Epithelial cell of prostate (primary cell): Measurements from ENCODE around the gene TOMM40L.

Source experiments
- DNase-seq: peaks from one replicate; pipeline ENCODE4 v3.0.0-alpha.2; 2011; ENCODE audit warnings: low read depth, low spot score
- H3K27ac ChIP-seq: fragments of 450-650 bp; 2 replicates; pipeline ENCODE4 v1.5.1; 2017; ENCODE audit warnings: mild to moderate bottlenecking

The TOMM40L gene

GRCh38 chr1:161196521-161197451 is 29.1 kb upstream of the TOMM40L start:
- H3K27ac ChIP-seq: no peak overlapping the region
- DNase-seq: no peak

DNA sequence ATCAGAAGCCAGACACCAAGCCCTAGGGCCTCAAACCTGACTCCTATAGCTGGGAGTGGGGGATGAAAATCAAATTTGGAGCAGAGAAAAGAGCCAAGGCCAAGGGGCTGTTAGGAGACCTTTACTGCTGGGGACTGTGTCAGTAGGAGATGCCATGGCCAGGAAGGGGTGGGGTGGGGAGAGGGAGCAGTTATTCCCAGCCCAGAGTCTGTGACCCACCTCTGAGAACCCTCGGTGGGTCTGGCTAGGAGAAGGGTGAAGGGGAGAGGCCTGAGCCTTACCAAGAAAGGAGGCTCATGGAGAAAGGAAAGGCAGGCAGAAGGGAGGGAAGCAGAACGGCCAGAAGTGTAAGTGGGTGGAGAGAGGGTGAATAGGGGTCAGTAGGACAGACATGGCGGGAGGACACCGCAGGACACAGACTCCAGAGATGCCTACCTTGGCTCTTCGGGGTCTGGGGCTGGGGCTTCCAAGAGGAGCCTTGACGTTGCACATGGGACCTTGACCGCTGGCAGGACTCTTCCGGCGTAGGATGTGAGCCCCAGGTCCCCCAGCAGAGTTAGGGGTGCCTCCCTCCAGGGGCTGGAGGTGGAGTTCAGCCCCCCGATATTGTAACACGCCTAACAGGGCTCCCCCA is 28.2 kb upstream of the TOMM40L start:
- no peak for DNase-seq
- H3K27ac ChIP-seq: no peak overlapping the region

DNA sequence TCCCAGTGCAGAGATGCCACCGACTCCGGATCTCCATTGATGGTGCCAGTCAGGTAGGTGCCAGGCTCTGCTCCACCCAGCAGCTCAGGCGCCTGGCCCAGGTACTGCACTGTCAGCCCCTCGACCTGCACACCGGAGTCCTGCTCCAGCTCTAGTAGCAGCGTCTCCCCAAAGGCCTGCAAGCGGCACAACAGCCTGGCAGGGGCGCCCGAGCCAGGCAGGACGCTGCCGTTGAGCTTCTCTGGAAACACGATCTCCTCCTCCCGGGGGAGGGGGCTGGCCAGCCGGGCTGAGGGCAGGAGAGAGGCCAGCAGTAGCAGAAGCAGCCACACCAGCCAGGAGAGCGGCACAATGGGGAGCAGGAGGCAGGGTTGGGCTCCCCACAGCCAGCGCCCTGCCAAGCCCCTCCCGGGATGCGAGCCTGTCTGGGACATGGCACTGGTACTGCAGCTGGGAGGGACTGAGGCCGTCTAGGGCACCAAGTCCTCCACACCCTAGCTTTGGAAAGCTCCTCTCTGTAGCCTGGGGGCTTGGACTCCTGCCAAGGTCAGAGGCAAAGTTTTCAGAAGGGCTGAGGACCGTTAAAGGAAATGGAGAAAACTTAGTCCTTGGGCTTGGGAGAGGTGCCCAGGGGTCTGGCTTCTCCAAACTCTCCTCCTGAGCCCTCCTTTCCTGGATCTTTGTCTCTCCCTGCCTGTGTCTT is 27.5 kb upstream of the TOMM40L start:
- DNase-seq: no peak
- no peak overlapping the region for H3K27ac ChIP-seq

DNA sequence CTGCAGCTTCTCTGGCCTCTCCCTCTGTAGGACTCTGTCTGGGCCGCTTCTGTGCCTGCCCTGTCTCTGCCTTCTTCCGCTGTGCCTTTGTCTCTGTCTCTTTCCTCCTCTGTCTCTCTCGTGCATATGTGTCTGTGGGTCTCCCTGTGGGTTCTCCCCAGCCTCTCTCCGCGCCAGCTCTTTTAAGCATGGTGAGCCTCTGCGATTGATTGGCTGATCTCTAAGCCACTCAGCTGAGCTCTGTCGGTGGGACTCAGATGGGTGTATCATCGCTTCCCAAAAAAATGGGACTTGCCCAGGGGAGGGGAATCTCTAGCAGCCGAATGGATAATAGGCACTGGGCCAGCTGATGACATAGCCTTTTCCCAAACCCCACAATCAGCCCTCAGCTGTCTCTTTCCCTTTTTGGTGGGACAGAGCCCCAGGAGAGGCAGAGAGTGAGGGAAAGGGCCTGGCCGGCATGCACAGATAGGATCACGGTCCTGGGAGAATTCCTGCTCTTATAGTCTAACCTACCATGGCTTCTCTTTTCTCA is 26.9 kb upstream of the TOMM40L start, which contains the start of gene ADAMTS4:
TSS of gene ADAMTS4 (minus strand) at position 158 of the 535 bp plus-strand sequence. CDS start 427 bp downstream, outside the sequence.
- no peak within 1 kb of the TSS for H3K27ac ChIP-seq
- no peak for DNase-seq

DNA sequence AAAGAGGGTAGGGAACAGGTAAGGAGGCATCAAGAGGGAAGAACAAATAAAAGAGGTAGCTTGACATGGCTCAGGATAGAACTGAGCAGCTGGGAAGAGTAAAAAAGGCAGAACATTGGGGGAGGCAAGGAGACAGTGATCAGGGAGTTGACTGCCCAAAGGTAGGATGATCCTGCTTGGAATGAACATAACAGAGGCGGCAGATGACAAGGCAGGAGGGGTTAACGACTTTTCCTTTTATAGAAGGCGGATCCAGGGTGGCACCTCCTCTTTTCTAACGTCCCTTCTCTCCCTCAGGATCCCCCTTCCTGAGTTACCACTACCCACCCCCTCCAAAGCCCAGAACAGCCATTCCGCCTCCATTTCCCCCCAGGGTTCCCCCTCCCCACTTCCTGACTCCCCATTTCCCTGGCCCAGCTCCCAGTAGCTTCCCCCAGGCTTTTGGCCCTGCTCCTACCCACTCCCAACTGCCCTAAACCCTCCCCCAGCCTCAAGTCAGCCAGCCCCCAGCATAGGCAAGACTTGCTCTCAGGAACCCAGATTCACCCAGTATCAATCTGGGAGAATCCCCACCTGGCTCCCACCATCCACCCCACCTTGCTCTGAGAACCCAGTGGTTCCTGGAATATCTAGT is 26.2 kb upstream of the TOMM40L start:
- H3K27ac ChIP-seq: no peak overlapping the region
- no peak for DNase-seq

DNA sequence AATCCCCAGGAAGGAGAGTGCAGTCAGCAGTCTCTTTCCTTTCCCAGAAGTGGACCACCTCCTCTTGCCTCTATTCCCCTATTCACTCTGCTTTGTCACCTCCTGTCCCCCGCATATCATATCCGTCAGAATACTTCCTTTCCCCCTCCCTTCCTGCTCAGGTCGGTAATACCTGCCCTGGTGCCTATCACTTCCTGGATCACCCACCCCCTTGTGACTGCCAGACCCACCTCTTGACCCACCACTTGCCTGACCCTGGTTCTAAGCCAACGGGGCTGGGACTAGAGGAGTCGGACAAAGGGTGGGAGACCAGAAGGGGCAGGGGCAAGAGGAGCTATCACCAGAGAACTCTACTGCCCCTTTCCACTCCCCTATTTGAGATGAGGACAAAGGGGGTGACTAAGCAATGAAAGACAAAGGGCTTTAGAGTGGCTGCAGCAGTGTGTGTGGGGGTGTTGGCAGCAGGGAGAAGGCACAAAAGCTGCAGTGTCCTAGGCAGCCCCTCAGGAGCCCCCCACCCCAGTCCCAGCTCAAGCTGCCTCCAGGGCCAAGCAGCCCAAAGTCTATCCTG is 25.4 kb upstream of the TOMM40L start:
- peak overlapping the region; percentile 91 for H3K27ac ChIP-seq
- no peak for DNase-seq

DNA sequence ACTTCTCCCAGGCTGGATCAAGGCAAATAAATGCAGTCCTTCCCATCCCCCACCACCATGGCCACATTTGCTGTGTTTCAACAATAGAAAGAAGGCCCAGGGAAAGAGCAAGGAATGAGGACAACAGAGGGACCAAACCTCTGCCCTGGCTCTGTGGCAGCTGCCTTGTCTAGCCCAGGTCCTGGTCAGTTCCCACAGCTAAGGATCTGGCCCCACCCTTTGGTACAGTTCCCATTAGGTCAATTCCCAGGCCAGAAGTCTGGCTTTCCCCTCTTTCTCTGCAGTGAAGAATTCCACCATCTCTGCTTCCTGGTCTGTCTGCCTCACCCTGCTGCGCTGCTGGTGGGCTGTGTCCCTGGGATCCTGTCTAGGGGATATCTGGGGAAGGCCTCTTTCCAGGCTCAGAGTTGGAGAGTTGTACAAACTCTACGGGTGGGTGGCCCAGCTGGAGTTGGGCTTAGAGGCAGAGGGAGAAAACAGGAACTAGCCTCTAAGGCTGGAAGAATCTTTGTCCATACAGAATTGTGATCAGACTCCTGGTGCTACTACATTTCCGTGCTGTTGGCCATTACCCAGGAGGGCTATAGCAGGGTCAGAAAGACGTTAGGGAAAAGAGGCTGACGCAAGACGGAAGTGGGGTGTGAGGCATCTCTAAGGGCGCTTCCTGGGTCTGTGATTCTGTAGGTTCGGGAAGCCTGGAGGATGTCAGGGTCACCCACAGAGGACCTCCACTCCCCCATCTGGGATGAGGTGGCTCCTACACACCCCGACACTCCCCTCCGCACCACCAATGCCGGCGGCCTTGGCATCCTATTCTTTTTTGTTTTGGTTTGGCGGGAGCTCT is 24.6 kb upstream of the TOMM40L start:
- H3K27ac ChIP-seq: peak overlapping the region; percentile 91
- DNase-seq: no peak

GRCh38 chr1:161201836-161202712 is 23.8 kb upstream of the TOMM40L start, which contains the start of gene NDUFS2:
Gene NDUFS2 (plus strand): TSS chr1:161202367. CDS start chr1:161202386, 19 bp downstream.
- peak within 1 kb of the TSS; percentile 91 for H3K27ac ChIP-seq
- peak; percentile 94 for DNase-seq

GRCh38 chr1:161206411-161207140 is 19.3 kb upstream of the TOMM40L start:
- no peak overlapping the region for H3K27ac ChIP-seq
- no peak for DNase-seq

- no peak for DNase-seq
- H3K27ac ChIP-seq: no peak overlapping the region
Observed at GRCh38 chr1:161207173-161207572, 18.7 kb upstream of the TOMM40L start.

GRCh38 chr1:161209790-161210409 is 16.0 kb upstream of the TOMM40L start:
- no peak for DNase-seq
- H3K27ac ChIP-seq: no peak overlapping the region

- no peak for DNase-seq
- no peak overlapping the region for H3K27ac ChIP-seq
Observed at GRCh38 chr1:161214369-161214768, 11.5 kb upstream of the TOMM40L start.

DNA sequence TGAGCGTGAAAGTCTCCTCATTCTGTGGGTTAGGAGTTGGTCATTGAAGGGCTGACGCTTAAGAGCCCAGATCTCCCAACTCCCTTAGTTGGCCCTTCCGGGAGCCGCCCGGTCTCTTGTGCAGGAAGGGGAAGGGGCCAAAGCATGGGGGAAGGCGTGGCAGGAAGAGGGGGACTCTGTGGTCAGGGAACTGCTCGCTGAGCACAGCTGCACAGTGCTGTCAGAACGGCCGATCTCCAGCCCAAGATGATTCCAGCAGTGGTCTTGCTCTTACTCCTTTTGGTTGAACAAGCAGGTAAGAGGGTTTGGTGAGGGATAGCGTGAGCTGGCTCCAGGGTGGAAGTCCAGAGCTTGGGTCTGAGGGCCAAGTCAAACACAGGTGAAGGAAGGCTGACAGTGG is 10.8 kb upstream of the TOMM40L start, which contains the start of gene FCER1G:
TSS of gene FCER1G (plus strand) at position 220 of the 400 bp plus-strand sequence. CDS start at position 247, 27 bp downstream.
- H3K27ac ChIP-seq: no peak within 1 kb of the TSS
- DNase-seq: no peak

GRCh38 chr1:161216945-161217712 is 8.7 kb upstream of the TOMM40L start:
- H3K27ac ChIP-seq: no peak overlapping the region
- no peak for DNase-seq

GRCh38 chr1:161217831-161218230 is 8.0 kb upstream of the TOMM40L start:
- DNase-seq: no peak
- H3K27ac ChIP-seq: no peak overlapping the region
